GM15510 (cell line): ENCODE data around the gene RCSD1.

Experiments used
- POLR2A ChIP-seq: IDR thresholded peaks from 3 replicates; pipeline ENCODE4 v1.6.1; 2011; ENCODE audit warnings: borderline replicate concordance; ENCODE audit not compliant: insufficient read length; ENCODE audit errors: extremely low read depth

RCSD1 gene

GRCh38 chr1:167631386-167631935 is 1.4 kb downstream of the RCSD1 start:
- TF ChIP-seq POLR2A = no peak

- no peak for TF ChIP-seq POLR2A
These were observed 2.0 kb downstream of the RCSD1 start for GRCh38 chr1:167631936-167632614.

GRCh38 chr1:167633258-167633944 is 3.4 kb downstream of the RCSD1 start:
- no peak for TF ChIP-seq POLR2A

GRCh38 chr1:167634435-167634834 is 4.4 kb downstream of the RCSD1 start:
- no peak for TF ChIP-seq POLR2A

- no peak for TF ChIP-seq POLR2A
These were observed 5.2 kb downstream of the RCSD1 start for GRCh38 chr1:167635156-167635648.

- no peak for TF ChIP-seq POLR2A
These were observed 5.9 kb downstream of the RCSD1 start for GRCh38 chr1:167635941-167636340.

GRCh38 chr1:167638064-167638463 is 8.0 kb downstream of the RCSD1 start:
- TF ChIP-seq POLR2A = no peak

GRCh38 chr1:167640051-167640450 is 10.0 kb downstream of the RCSD1 start:
- no peak for TF ChIP-seq POLR2A

- no peak for TF ChIP-seq POLR2A
These were observed 11.9 kb downstream of the RCSD1 start for GRCh38 chr1:167641786-167642500.

GRCh38 chr1:167642501-167642826 is 12.4 kb downstream of the RCSD1 start:
- TF ChIP-seq POLR2A = no peak

- TF ChIP-seq POLR2A = no peak
These were observed 13.4 kb downstream of the RCSD1 start for GRCh38 chr1:167643441-167643840.

GRCh38 chr1:167644551-167644950 is 14.5 kb downstream of the RCSD1 start:
- TF ChIP-seq POLR2A = no peak

GRCh38 chr1:167645140-167645541 is 15.1 kb downstream of the RCSD1 start:
- no peak for TF ChIP-seq POLR2A

GRCh38 chr1:167645625-167646414 is 15.8 kb downstream of the RCSD1 start:
- no peak for TF ChIP-seq POLR2A
